IMR-90 (cell line): Measurements from ENCODE around the gene BLVRB. TPM values are rescaled to one million over a fixed set of nuclear protein-coding genes. Genes with fewer than 3 reads are reported as not detected.

Experiments
- FOS ChIP-seq: fragments of 150-350 bp; IDR thresholded peaks from 2 replicates; pipeline ENCODE4 v1.6.1; 2016; ENCODE audit warnings: low read depth, low read length
- MAFK ChIP-seq: IDR thresholded peaks from 2 replicates; pipeline ENCODE4 v1.6.1; 2012; ENCODE audit warnings: low read depth, low read length, improper control_type of control experiment
- MAZ ChIP-seq: IDR thresholded peaks from 2 replicates; pipeline ENCODE4 v1.6.1; 2012; ENCODE audit warnings: low read depth, mild to moderate bottlenecking, low read length, improper control_type of control experiment, moderate library complexity, borderline replicate concordance
- polyA plus RNA-seq, 3 experiments: library from polyadenylated mRNA; depleted of rRNA; stranded (reverse); fragments of >200 nt; gene quantifications; 2 replicates each; pipeline ENCODE4 v1.2.3, GENCODE V29; 2012; ENCODE audit warnings: low replicate concordance in 1 of 3
- total RNA-seq: library from RNA; depleted of rRNA; stranded (reverse); fragments of >200 nt; gene quantifications from 2 replicates; pipeline ENCODE4 v1.2.3, GENCODE V29; 2012

The BLVRB gene
- total and polyA plus RNA-seq, 2 of the 4 experiments (the other 2 are of a cell fraction): 65.2 to 102 TPM

- no peak for TF ChIP-seq MAFK
- peak; percentile 6; the same call in 1 of the 2 replicates for TF ChIP-seq FOS
- peak; percentile 88; the same call in 1 of the 2 replicates for TF ChIP-seq MAZ
These were observed 21.3 kb downstream of the BLVRB start, which contains the start of gene SERTAD3 (continued) for GRCh38 chr19:40444000-40444824.
